ENCODE measurements around the gene CHN2.
"Not testable (repeated sequence)": the region's sequence is repeated elsewhere in the genome, so short reads cannot be mapped to it uniquely, and the experiment has no call there.

Gene CHN2

DNA sequence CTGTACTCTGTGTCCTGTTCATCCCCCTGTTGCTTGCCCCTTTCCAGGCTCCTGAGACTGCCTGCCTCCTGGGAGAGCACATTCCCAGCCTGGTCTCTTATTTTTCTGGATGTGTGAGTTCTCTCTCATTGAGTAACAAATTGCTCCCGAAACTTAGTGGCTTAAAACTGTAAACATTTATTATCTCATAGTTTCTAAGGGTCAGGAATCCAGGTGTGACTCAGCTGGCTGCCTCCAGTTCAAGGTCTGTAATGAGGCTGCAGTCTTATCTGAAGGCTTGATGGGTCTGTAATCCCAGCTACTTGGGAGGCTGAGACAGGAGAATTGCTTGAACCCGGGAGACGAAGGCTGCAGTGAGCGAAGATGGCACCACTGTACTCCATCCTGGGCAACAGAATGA lies 315.5 kb downstream of the CHN2 start:
- no peak for DNase-seq

DNA sequence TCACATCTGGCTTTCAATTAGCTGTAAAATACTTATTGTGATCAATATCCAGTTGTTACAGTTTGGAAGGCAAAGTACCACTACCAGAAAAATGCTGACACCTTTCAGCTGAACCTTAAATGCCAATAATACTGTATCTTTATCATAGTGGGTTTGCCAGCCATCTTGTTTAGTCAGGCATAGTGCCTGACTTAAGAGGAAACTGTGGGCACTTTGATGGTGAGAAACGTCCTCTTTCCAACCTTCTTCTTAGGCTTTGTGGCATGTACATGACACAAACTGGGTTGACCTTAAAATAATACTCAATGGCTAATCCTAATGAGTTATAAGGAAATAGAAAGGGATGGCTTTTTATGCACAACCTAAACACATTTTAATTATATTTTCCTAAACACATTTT lies 316.8 kb downstream of the CHN2 start:
- DNase-seq, result no peak

DNA sequence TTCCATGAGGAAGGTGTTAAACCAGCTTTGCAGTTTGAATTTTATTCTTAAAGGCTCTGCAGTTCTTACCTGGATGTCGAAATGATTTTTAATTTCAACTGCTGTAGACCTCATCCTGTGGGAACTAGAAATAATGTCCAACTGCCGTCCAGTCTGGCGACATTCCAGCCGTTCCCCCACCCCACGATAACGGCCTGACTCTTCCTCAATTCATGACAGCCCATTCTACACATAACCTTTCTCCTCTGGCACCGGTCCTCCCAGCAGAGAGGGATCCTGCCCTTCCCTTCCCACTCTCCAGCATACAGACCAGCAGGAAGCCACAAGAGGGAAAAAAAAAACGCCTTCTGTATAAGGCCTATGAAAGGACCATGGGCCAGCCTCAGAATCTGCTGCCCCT lies 317.3 kb downstream of the CHN2 start:
- DNase-seq, result no peak

DNA sequence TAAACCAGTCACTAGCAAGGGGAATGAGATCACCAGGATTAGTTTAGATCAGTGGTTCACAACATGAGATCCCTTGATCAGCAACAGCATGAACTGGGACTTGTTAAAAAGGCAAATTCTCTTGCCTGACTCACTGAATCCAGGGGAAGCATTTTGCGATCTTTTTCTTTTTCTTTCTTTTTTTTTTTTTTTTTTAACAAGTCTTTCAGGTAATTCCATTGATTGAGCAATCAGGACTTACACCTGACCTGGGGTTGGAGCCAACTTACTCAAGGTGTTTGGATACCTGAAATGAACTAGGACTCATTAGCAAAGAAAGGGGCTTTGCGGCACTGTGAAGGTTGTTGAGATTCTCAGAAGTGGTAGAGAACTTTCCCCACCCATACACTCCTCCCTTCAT lies 321.9 kb downstream of the CHN2 start:
- no peak for DNase-seq

DNA sequence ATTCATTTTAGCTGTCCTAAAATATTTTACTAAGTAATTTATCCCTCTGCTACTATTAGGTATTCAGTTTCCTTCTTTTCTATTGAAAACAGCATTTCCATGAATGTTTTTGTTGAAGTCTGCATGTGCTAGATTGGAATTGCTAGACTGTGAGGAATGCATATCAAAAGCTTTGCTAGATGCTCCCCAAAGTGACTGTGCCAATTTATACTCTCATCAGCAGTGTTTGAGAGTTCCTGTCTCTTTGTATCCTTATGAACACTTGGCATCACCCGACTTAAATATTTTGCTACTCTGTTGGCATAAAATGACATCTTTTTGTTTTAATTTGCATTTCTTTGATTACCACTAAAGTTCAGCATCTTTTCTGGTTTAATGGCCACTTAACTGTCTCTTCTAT lies 324.0 kb downstream of the CHN2 start:
- no peak for DNase-seq

DNA sequence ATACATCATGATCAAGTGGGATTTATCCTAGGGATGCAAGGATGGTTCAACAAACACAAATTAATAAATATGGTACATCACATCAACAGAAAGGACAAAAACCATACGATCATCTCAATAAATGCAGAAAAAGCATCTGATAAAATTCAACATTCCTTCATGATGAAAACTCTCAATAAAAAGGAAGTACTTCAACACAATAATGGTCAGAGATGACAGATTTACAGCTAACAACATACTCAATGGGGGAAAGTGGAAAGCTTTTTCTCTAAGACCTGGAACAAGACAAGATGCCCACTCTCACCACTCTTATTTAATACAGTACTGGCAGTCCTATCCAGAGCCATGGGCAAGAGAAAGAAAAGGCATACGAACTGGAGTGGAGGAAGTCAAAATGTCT lies 329.2 kb downstream of the CHN2 start:
- DNase-seq, result no peak

DNA sequence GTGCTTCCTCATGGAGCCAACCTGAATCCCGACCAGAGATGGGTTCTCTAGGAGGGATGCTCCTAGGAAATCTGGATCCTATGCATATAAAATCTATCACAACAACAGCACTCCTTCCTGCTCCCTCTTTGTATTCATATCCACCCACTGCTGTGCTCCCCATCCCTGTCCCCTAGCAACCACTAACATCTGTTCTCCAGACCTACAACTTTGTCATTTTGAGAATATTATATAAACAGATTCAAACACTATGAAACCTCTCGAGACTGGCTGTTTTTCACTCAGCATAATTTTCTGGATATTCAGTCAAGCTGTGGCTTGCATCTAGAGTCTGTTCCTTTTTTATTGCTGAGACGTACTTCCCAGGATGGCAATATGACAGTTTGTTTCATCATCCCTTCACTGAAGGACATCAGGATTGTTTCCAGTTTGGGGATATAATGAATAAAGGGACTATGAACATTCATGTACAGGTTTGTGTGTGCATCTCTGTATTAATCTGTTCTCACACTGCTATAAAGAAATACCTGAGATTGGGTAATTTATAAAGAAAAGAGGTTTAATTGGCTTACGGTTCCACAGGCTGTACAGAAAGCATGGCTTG lies 333.0 kb downstream of the CHN2 start:
- no peak for DNase-seq

DNA sequence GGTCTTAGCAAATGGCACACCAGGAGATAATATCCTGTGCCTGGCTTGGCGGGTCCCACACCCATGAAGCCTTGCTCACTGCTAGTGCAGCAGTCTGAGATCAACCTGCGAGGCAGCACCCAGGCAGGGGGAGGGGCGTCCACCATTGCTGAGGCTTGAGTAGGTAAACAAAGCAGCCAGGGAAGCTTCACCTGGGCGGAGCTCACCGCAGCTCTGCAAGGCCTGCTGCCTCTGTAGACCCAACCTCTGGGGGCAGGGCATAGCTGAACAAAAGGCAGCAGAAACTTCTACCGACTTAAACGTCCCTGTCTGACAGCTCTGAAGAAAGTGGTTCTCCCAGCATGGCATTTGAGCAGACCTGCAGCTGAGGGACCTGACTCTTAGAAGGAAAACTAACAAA lies 334.0 kb downstream of the CHN2 start:
- DNase-seq, result not testable (repeated sequence)
